Activated T-helper 17 cell treated with anti-CD3 and anti-CD28 coated beads, Interleukin-2, amount 50 U/mL, for 72 hours (primary cell): ENCODE results near the gene FMN1. TPM values are rescaled to one million over a fixed set of nuclear protein-coding genes. Genes with fewer than 3 reads are reported as not detected.
A peak's percentile ranks its signal among the peaks of the same experiment; 100 is the strongest.

ENCODE experiments used
- ATAC-seq: fragments of 150-1000 bp; cut with Tn5 transposase; replicated peaks from 2 replicates; pipeline ENCODE4 v1.10.0; 2021; ENCODE audit warnings: mild to moderate bottlenecking, moderate library complexity
- H3K27ac Mint-ChIP-seq: one replicate; pipeline ENCODE4 v1.8.0; 2022; ENCODE audit warnings: mixed read lengths
- H3K27me3 Mint-ChIP-seq: one replicate; pipeline ENCODE4 v1.8.0; 2022; ENCODE audit warnings: mixed read lengths
- H3K36me3 Mint-ChIP-seq: one replicate; pipeline ENCODE4 v1.8.0; 2022; ENCODE audit warnings: low read depth, mild to moderate bottlenecking, mixed read lengths
- H3K4me1 Mint-ChIP-seq: one replicate; pipeline ENCODE4 v1.8.0; 2022; ENCODE audit warnings: mixed read lengths
- H3K4me3 Mint-ChIP-seq: one replicate; pipeline ENCODE4 v1.8.0; 2022; ENCODE audit warnings: mild to moderate bottlenecking, mixed read lengths
- H3K9me3 Mint-ChIP-seq: one replicate; pipeline ENCODE4 v1.8.0; 2022; ENCODE audit warnings: mixed read lengths
- total RNA-seq, 2 donors: library from RNA; stranded (reverse); gene quantifications; one replicate each; pipeline ENCODE4 v1.2.3, GENCODE V29; 2022

The FMN1 gene
- total RNA-seq, 2 donors from 2014 or later, result 1.0 to 2.0 TPM

DNA sequence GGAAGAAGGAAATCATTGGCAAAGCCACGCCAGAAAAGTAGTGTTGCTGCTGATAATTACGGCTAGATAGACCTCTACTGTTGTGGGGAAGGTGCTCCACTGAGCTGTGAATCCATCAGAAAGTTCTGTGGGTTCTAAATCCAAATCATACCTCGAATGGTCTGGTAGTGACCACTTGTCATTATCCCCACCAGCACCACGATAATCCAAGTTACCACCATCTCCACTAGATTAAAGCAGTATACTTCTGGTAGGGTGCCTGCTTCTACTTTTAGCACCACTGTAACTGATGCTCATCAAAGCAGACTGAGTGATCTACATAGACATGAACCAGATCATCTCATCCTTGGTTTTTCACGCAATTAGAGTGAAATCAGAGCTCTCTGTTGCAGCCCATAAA is 185.5 kb downstream of the FMN1 start:
- H3K4me1 Mint-ChIP-seq, result no peaks in the 10 kb centered on the region
- peaks cover 7% of the 10 kb centered on the region for H3K36me3 Mint-ChIP-seq

DNA sequence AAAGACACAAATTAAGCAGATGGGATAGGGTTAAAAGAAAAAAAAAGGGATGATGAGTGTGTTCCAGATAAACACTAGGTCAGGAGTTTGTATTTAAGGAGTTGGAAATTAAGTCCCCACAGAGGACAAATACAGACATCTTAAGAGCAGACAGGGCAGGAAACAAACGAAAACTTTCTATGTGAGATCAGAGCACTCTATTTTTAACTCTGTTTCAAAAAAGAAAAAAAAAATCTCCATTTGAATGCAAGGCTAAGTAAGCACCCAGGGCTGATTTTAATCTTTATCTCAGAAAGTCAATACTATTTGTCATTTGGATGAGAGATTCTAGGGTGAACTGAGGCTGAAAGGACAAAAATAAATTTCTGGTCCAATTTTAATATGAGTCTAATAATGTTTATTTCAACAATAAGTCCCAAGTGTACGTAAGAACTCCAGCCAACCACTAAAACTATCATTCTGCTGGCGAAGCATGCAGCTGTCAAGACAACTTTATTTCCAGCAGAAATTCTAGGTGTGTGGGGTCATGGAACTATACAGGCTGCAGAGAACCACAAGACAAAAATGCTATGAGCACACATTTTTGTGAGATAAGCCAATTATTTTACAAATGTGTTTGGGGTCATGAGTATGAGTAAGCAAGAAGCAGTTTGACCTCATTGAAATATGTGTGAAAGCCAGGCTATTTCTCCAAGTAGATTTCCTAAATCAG is 186.1 kb downstream of the FMN1 start:
- Mint-ChIP-seq H3K4me1 (no peaks in the 10 kb centered on the region), H3K27me3 (no peaks in the 10 kb centered on the region), H3K27ac (no peak overlapping the region)

More for the DNA sequence above, 185.5 kb downstream of the FMN1 start:
- H3K27me3 Mint-ChIP-seq, result no peaks in the 10 kb centered on the region
- no peaks in the 10 kb centered on the region for H3K9me3 Mint-ChIP-seq
- H3K27ac Mint-ChIP-seq, result no peak overlapping the region
- no peak for ATAC-seq
- H3K4me3 Mint-ChIP-seq, result no peak overlapping the region

DNA sequence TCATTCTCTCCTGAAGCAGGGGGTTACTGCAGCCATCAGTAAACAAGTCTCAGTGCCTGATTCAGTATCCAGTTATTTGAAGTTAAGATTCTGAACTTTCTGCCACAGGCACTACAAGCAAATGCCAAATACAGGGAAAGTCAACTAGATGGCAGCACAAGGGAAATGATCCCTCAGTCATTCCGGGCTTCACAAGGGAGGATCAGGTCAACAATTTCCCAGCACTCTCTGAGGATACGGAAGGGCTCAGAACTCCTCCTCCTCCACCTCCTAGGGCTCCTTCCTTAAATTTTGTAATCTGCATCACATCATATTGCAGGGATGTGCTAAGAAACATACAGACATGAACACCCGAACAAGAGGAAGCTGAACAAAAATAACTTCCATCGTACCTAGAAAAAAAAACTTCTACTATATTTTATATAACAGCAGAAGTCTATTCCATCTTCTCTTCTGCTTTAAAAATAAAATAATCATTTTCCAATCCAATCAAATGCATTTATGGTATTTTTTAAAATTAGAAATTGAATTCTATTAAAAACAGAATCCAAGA is 187.1 kb downstream of the FMN1 start:
- Mint-ChIP-seq H3K36me3 (peaks cover 7% of the 10 kb centered on the region), H3K9me3 (no peaks in the 10 kb centered on the region), H3K27me3 (no peaks in the 10 kb centered on the region), H3K4me1 (no peaks in the 10 kb centered on the region), H3K4me3 (no peak overlapping the region), H3K27ac (no peak overlapping the region)
- ATAC-seq, result no peak

More for the DNA sequence above, 186.1 kb downstream of the FMN1 start:
- Mint-ChIP-seq H3K4me3 (no peak overlapping the region), H3K9me3 (no peaks in the 10 kb centered on the region), H3K36me3 (peaks cover 7% of the 10 kb centered on the region)
- ATAC-seq, result no peak

DNA sequence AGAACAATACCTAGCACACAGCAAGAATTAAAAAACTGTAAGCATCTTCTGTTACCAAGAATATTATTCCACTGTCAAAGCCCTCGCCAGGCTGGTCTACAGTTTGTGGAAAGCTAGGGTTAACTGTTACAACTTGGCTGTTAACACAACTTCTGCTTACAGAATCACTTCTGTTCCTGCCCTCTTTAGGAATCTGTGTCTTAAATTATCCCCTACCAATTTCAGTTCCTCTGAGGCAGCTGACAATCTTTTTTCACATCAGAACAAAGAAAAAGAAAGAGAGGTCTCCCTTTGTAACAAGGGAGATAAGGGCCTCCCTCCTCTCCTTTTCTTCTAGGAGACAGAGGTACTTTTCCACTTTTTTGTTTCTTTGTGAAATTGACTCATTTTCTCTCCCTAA is 188.9 kb downstream of the FMN1 start:
- no peak for ATAC-seq
- Mint-ChIP-seq H3K27me3 (no peaks in the 10 kb centered on the region), H3K36me3 (peaks cover 7% of the 10 kb centered on the region), H3K27ac (no peak overlapping the region), H3K4me3 (no peak overlapping the region), H3K9me3 (no peaks in the 10 kb centered on the region), H3K4me1 (no peaks in the 10 kb centered on the region)

DNA sequence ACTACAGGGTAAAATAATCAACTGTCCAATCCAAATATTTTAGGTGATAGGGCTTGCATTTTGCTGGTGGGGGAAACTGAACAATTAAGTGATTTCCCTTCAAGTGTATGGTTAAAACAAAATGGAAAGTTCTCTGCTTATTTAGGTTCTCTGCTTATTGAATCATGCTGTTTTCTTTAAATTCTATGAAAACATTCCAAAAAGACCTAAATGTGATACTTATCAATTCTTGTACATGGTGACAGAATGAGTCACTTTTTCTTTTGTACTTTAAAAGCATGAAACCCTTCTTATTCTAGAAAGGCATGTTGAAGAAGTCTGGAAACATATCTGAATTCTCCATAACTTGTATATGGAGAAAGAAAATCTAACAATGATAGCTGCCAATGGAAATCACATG is 192.6 kb downstream of the FMN1 start:
- Mint-ChIP-seq H3K9me3 (no peaks in the 10 kb centered on the region), H3K27me3 (peaks cover 3% of the 10 kb centered on the region)
- ATAC-seq, result no peak

DNA sequence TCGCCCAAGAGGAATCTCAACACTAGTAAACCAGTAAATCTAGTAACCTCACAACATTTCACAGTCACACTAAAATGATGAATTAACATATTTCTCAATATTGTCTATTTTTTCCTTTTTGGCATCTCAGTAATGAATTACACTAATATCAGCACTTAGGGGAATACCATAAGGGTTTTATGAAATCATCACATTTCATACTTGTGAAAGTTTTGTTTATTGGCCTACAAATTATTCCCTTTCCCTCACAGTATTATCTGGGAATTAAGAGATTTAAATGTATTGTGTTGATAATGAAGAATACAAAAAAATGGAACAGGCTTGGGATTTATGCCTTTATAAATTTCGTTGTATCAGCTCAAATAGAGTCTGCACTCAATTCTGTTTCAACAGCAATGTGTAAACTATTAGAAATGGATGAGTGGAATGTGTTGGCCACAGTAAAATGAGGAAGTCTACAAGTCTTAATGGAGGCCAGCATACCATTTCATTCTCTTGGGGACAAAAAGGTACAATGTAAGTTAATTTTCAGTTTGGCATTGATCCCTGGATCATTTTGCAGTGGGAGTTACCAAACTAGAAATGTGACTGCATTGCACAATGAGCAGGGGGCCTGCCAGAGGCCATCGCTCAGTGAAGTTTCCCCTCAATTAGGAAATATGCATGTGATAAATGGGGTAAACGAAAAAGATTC is 195.4 kb downstream of the FMN1 start:
- H3K27ac Mint-ChIP-seq, result no peak overlapping the region
- H3K4me3 Mint-ChIP-seq, result no peak overlapping the region
- peaks cover 3% of the 10 kb centered on the region for H3K27me3 Mint-ChIP-seq
- no peaks in the 10 kb centered on the region for H3K4me1 Mint-ChIP-seq
- peaks cover 10% of the 10 kb centered on the region for H3K36me3 Mint-ChIP-seq
- no peak for ATAC-seq
- H3K9me3 Mint-ChIP-seq, result no peaks in the 10 kb centered on the region

More for the DNA sequence above, 192.6 kb downstream of the FMN1 start:
- Mint-ChIP-seq H3K4me1 (no peaks in the 10 kb centered on the region), H3K27ac (no peak overlapping the region), H3K4me3 (no peak overlapping the region), H3K36me3 (peaks cover 15% of the 10 kb centered on the region)

DNA sequence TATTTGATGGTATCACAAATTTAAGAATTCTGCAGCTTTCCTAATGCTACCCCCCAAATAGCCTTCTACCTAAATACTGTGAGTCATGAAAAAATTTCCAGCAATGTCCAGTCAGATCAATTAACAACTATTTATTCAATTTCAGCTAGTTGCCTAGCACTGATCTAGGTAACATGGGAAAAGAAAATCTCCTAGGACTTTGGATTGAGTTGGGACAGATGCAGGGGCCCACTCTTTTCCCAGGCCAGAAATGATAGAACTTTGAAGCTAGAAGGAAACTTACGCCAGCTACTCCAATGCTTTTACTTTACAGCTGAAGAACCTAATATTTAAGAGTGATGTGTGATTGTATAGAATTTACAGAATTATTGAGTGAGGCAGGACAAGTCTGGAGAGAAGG is 196.3 kb downstream of the FMN1 start:
- H3K4me3 Mint-ChIP-seq, result no peak overlapping the region
- no peaks in the 10 kb centered on the region for H3K9me3 Mint-ChIP-seq
- no peaks in the 10 kb centered on the region for H3K4me1 Mint-ChIP-seq
- H3K27me3 Mint-ChIP-seq, result peaks cover 3% of the 10 kb centered on the region
- H3K27ac Mint-ChIP-seq, result no peak overlapping the region
- no peak for ATAC-seq
- peaks cover 10% of the 10 kb centered on the region for H3K36me3 Mint-ChIP-seq

DNA sequence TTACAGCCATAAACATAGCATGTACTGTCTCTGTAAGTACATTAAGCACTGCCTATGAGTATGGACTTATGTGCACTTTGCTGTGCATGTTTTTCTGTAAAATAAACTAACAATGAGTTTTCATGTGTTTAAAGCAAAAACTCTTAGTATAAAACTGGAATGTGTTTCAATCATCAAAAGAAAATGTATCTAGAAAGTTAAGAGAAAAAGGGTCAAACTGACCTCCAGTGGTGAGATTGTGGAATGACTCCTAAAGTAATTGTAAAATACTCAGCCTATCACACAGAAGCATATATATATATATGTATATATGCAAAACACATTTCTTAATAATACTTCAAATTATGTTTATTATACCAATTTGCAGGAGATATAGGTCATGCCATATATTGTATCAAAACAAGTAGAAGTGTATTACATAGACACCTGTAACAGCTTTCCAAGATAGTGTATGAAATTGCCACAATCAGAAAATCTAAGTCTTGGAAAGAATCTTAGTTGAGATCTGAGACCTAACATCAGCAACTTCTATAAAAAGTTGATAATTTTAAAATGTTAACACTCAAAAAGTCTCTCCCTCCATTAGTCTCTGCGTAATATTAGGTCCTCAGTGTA is 199.6 kb downstream of the FMN1 start:
- H3K27me3 Mint-ChIP-seq, result peaks cover 3% of the 10 kb centered on the region
- peaks cover 10% of the 10 kb centered on the region for H3K36me3 Mint-ChIP-seq
- H3K4me3 Mint-ChIP-seq, result no peak overlapping the region
- H3K4me1 Mint-ChIP-seq, result no peaks in the 10 kb centered on the region
- H3K27ac Mint-ChIP-seq, result no peak overlapping the region
- ATAC-seq, result no peak
- no peaks in the 10 kb centered on the region for H3K9me3 Mint-ChIP-seq

DNA sequence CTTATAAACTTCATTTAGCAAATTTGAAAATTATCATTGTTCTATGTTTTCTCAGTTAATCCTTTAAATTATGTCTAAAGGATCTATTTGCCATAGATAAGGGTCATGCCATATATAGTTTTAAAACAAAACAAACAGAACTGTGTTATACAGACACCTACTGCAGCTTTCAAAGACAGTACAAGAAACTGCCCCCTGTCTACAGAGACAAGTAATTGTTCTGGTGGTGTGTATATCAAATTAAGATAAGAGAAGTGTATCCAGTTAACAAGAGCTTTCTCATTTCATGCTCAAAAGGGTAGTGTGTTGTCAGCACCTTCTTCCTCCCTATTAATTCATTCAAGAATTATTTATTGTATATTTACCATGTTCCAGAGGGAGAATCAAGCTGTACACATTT is 201.2 kb downstream of the FMN1 start:
- Mint-ChIP-seq H3K4me3 (no peak overlapping the region), H3K4me1 (no peaks in the 10 kb centered on the region), H3K27me3 (peaks cover 3% of the 10 kb centered on the region), H3K27ac (no peak overlapping the region), H3K36me3 (peaks cover 10% of the 10 kb centered on the region), H3K9me3 (no peaks in the 10 kb centered on the region)
- no peak for ATAC-seq

DNA sequence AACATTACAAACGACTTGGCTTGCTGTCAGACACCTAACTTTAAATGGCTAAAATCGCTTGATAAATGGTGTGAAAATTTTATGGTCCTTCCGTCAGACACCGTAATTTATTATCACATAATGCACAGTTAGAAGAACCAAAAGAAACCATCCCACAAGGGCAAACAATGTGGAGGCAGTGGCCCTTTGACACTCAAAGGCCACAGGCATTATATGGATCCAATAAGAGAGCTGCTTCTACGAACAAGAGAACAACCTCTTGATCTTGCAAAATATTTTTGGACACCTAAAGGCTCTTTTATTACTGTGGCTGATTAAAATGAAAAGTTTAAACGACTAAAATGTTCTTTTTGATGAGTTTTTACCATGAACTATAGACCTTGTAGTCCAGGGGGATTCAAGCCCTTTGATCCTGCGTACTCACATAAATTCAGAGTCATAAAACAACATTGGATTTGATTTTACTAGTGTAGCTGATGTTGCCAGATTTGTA is 202.8 kb downstream of the FMN1 start:
- H3K36me3 Mint-ChIP-seq, result no peaks in the 10 kb centered on the region
- no peaks in the 10 kb centered on the region for H3K27me3 Mint-ChIP-seq
- no peak for ATAC-seq
- H3K9me3 Mint-ChIP-seq, result no peaks in the 10 kb centered on the region
- H3K27ac Mint-ChIP-seq, result no peak overlapping the region
- no peak overlapping the region for H3K4me3 Mint-ChIP-seq
- H3K4me1 Mint-ChIP-seq, result no peaks in the 10 kb centered on the region

DNA sequence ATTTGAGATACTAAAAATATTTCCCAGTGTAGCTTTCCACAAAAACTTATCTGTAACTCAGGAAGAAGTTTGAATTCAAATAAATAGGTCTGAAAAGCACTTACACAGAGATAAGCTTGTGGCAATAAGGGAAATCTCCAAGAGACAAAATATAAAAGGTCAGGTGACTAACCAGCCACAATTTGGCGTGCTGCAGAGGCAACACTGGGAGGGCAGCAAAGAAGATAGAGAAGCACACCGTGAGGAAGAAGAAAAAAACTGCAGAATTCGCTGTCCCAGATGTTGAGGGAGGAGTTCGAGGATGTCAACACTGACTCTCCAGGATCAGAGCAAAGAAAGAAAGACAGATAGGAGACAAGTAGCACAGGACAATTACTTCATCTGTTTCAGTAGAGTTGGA is 204.4 kb downstream of the FMN1 start:
- H3K27ac Mint-ChIP-seq, result no peak overlapping the region
- no peaks in the 10 kb centered on the region for H3K27me3 Mint-ChIP-seq
- no peaks in the 10 kb centered on the region for H3K36me3 Mint-ChIP-seq
- no peak overlapping the region for H3K4me3 Mint-ChIP-seq
- H3K9me3 Mint-ChIP-seq, result no peaks in the 10 kb centered on the region
- no peak for ATAC-seq
- H3K4me1 Mint-ChIP-seq, result no peaks in the 10 kb centered on the region

DNA sequence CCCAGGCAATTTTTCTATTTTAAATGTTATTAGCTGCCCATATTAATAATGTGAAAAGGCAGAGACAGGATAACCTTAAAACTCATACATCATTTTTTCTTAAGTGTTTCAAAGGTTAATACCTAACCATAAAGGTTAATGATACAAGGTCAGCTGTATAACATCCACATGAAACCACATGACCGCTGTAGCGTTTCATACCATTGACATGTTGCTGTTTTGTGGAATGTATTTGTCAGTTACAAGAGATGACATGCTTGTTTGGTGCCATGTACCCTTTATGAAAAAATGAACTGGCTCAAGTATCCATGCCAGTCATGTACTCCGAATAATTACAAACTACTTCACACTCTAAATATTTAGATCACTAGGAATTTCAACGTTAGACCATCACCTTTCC is 207.4 kb downstream of the FMN1 start:
- no peaks in the 10 kb centered on the region for H3K27me3 Mint-ChIP-seq
- H3K9me3 Mint-ChIP-seq, result no peaks in the 10 kb centered on the region
- H3K27ac Mint-ChIP-seq, result no peak overlapping the region
- ATAC-seq, result no peak
- no peaks in the 10 kb centered on the region for H3K36me3 Mint-ChIP-seq
- H3K4me3 Mint-ChIP-seq, result no peak overlapping the region
- no peaks in the 10 kb centered on the region for H3K4me1 Mint-ChIP-seq

DNA sequence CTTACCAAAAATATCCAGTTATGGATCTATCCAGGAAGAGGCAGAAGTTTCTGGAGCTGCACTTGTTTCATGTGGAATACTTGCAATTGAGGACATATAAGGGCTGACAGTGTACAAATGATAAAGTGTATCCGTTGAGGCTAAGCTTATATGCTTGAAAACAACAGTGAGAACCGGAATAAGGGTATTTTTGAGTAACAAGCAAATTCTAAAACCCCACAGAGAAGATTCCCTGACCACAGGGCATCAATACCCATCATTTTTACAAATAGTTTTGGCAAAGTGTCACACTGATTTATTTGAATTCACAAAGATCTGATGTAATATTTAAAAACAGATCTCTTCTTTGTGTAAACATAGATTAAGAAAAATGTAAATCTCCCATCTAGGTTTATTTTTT is 208.4 kb downstream of the FMN1 start:
- H3K27ac Mint-ChIP-seq, result no peak overlapping the region
- H3K4me3 Mint-ChIP-seq, result no peak overlapping the region
- no peaks in the 10 kb centered on the region for H3K9me3 Mint-ChIP-seq
- no peak for ATAC-seq
- H3K27me3 Mint-ChIP-seq, result no peaks in the 10 kb centered on the region
- no peaks in the 10 kb centered on the region for H3K36me3 Mint-ChIP-seq
- H3K4me1 Mint-ChIP-seq, result no peaks in the 10 kb centered on the region

DNA sequence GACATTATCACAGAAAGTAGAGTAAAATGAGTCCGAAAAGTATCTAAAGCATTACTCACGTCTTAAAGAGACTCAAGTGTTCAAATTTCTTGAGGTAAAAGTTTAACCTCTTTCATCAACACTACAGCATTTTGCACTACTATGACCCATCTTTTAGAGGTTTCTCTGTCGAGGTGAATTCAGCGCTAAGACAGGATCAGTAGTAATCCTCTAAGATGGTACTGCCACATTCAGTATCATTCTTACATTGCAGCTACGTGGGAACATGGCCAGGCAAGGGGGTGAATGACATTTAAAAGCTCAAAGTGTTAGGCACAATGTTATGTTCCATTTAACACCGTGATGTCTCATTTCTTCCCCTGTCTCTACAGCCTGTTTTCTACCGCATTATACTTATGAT is 210.8 kb downstream of the FMN1 start:
- no peak overlapping the region for H3K4me3 Mint-ChIP-seq

DNA sequence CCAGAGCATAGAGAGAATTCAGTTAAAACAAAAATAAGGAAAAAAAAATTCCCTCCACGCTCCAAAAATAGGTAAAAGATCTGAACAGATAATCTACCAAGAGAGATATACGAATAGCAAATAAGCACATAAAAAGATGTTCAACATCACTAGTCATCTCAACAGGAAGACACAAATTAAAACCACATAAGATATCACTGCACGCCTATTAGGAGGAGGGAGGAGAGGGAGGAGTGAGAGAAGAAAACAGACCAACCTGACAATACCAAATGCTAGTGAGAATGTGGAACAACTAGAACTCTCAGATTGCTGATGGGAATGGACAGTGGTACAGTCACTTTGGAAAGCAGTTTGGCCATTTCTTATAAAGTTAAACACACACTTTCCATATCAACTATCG is 212.5 kb downstream of the FMN1 start:
- H3K27me3 Mint-ChIP-seq, result no peaks in the 10 kb centered on the region
- peak overlapping the region; percentile 5 for H3K4me3 Mint-ChIP-seq
- ATAC-seq, result no peak

More for the DNA sequence above, 210.8 kb downstream of the FMN1 start:
- Mint-ChIP-seq H3K27ac (no peak overlapping the region), H3K9me3 (no peaks in the 10 kb centered on the region), H3K4me1 (no peaks in the 10 kb centered on the region), H3K36me3 (no peaks in the 10 kb centered on the region), H3K27me3 (no peaks in the 10 kb centered on the region)
- ATAC-seq, result peak; percentile 68

More for the DNA sequence above, 212.5 kb downstream of the FMN1 start:
- Mint-ChIP-seq H3K36me3 (no peaks in the 10 kb centered on the region), H3K27ac (no peak overlapping the region), H3K4me1 (no peaks in the 10 kb centered on the region), H3K9me3 (no peaks in the 10 kb centered on the region)
